Stimulated activated CD8-positive, alpha-beta memory T cell treated with anti-CD3 and anti-CD28 coated beads, Interleukin-7, amount 100 ng/mL, for 1 hour (primary cell): Measurements from ENCODE around the gene CELF2.

Experiments
- DNase-seq, 2 donors: peaks; one replicate each; pipeline ENCODE4 v3.0.0-alpha.2; 2020; ENCODE audit warnings: low read depth in 2 of 2

Gene CELF2

DNA sequence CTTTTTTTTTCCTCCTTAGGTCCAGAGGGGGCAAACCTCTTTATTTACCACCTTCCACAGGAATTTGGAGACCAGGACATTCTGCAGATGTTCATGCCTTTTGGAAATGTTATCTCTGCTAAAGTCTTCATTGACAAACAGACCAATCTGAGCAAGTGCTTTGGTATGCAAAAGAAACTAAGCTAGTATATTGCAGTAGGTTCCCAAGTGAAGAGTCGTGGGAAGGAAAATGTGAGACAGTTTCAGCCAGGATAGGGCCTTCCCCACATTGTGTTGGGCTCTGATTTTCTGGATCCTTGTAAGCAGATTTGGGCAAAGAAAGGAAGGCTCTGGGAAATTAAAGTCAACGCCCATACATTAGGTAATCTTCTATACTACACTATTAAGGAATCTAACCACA, 308.1 kb downstream of the CELF2 start:
- no peak for DNase-seq

- DNase-seq, result no peak
Observed at GRCh38 chr10:11326241-11326640, 308.6 kb downstream of the CELF2 start.

GRCh38 chr10:11326913-11327616, 309.4 kb downstream of the CELF2 start:
- DNase-seq, result no peak

DNA sequence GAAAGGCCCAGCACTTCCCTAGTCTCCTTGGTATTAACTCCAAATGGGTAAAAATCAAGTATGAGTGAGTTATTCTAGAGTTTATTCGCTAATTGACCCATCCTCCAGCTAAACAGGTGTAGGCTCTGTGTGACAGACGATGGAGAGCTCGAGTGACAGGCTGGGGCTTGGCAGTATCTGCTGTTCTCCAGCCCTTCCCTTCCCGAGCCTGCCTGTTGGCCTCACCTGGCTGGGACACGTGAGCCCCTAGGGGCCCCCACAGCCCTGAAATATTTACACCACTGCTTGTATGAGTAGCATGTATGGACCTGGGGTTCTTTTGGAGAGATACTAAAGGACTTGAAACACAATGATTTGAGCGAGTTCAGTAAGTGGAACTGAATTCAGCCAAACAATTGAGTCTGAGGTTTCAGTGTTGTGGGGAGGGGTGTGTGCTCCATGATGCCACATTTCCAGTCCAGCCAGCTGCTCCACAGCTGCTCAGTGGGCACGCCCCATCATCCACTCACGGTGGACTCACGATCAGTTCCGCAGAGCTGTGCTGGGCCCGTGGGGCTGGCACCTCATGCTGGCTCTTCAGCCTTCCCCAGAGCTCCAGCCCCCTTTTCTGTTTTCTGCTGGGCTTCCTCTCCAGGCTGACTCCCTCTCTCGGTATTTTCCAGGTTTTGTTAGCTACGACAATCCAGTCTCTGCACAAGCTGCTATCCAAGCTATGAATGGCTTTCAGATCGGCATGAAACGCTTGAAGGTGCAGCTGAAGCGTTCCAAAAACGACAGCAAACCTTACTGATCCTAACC, 310.8 kb downstream of the CELF2 start:
- no peak for DNase-seq

GRCh38 chr10:11329062-11329673, 311.5 kb downstream of the CELF2 start:
- DNase-seq, result no peak

DNA sequence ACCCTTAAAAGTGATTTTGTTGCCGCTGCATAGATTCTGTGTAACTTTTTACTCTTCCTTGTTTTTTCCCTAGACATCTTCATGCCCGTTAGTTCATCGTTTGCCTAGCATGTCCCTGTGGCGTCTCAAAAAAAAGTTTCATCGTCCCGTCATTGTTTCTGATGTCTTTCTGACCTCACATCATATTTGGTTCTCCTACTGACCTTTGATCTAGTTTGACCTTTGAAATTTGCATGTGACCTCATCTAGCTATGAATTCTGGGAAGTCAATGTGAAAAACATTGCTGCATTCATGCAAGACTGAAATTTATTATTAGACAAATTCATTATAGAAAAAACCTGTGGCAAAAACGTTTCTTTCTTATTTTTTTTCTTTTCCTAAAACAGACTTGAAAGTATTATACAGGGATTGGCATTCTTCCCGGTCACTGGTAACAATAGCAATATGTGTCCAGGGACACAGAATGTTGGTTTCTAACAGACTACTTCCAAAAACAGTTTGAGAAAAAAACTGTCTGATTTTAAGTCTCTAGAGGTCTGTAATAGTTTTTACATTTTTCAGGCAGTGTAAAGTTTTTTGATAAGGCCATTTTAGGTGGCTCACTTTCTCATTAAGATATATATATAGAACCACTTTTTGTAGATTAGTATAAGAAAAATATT, 312.8 kb downstream of the CELF2 start:
- no peak for DNase-seq

- DNase-seq, result no peak
Observed at GRCh38 chr10:11331046-11331577, 313.4 kb downstream of the CELF2 start.

GRCh38 chr10:11331726-11332125, 314.1 kb downstream of the CELF2 start:
- DNase-seq, result no peak

DNA sequence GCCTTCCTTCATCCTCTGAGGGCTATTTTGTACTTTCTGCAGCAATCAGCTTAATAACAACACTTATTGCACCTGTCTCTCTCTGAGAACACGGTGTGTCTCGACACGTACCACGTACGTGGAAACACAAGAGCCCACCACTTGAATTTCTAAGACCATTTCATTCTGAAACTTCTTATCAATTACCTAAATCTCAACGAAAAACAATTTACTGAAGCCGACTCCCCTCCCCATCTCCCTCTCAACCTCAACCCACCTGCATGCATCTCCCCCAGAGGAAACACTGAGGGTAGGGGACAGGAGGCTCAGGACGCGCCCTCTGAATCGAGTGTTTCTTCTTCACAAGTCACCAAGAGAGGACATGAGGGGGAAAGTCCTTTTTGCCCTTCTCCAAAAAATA, 315.2 kb downstream of the CELF2 start:
- DNase-seq, result no peak

DNA sequence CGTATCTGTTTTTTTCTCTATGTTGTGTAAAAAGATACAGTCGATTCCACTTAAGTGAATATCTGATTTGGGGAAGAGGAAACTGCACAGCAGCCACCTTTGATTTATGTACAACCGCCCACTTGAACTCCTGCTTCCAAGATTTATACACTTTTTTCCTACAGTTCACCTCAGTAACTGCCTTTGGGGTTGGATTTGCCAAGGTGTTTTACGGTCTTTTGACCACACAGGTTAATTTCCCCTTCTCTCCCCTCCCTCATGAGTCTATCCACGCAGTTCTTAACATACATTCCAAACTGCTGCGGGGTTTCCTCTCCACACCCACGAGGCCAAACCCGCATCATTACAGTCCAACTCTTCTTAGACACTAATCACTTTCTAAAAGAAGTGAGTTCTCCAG, 316.8 kb downstream of the CELF2 start:
- DNase-seq, result no peak

GRCh38 chr10:11335167-11335652, 317.5 kb downstream of the CELF2 start:
- no peak for DNase-seq

DNA sequence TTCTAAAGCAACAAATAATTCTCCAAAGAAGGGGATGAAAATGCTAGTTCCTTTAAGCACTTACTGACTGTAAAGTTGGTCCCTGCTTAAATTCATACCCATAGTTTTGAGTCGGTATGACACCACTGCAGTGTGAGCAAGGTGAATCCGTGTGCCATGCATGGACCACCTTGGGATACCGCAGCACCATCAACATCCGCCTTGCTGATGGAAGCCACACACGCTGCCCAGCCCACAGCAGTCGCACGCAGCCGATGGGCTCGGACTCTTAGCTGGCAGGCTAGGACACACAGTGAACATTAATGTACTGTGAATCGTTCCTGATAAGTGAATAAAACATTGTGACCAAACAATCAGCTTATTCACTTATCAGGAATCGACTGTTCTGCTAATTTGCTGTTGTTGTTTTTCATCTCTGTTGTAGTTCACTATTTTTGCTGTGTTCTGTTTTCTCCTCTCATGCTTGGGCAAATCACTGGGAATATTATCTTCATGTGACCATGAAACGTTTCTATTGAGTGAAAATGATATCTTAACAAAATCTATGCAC, 318.3 kb downstream of the CELF2 start:
- DNase-seq, result no peak

DNA sequence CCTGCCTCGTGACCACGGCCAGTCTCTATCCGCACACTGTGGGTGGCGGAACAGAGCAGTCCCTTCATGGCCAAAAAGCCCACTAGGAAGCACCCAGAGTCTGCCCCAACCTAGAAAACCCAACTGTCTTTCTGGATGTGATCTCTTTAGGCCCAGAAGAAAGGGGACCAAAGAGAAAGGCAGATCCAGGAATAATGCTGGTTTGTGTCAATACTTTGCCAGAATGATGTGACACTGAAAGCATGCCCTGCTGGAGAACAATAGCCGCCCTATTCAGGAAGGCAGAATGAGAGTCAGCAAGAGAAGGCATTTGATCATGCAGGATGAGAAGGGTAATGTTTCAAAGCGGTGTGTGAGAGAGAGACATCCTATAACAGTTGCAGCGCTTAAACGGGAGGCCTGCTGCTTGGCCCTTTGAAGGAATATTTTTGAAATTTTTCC, 319.1 kb downstream of the CELF2 start:
- DNase-seq, result no peak

GRCh38 chr10:11337516-11337915, 319.8 kb downstream of the CELF2 start:
- no peak for DNase-seq

- DNase-seq, result no peak
Observed at GRCh38 chr10:11338160-11338844, 320.6 kb downstream of the CELF2 start.

GRCh38 chr10:11339013-11339412, 321.3 kb downstream of the CELF2 start:
- DNase-seq, result no peak

GRCh38 chr10:11339660-11340059, 322.0 kb downstream of the CELF2 start:
- DNase-seq, result no peak

- DNase-seq, result no peak
Observed at GRCh38 chr10:11341283-11341960, 323.8 kb downstream of the CELF2 start.

DNA sequence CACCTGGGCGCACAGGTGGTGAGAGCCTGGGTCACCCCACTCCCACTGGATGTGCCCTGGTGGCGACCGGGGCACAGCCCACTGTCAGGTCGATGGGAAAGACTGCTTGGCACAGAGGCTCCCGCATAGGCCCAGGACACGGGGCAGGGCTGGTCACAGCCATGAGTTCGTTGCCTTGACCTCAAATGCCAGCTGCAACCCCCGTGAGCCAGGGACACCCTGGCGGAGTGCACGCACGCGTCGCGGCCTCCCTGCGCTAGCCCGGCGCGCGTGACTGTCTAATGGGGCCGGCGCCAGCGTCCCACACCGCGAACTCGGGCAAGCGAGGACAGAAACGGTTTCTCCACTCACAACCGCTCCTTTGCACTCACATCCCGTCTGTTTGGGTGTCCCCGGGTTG, 326.4 kb downstream of the CELF2 start:
- DNase-seq, result no peak

DNA sequence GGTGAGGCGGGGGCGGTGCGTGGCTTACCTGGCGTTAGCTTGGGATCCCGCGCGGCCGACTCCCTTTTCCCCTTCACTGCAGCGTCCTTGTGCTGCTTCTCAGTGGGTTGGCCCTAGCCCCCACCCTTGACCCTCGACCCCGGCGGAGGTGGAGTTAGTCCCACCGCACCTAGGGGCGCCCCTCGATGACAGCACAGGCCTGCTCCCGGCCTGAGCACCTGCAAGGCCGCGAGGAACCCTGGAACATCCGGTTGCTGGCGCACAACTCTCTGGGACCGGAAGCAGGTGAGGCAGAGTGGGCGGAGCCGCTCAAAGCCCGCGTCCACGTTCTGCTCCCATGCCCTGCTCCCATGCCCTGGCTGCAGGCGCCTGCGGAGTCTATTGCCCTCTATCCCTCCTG, 326.9 kb downstream of the CELF2 start:
- no peak for DNase-seq
